ENCODE data around the gene MEF2D.

MEF2D gene

GRCh38 chr1:156461781-156462647 is 38.6 kb downstream of the MEF2D start:
- H3K4me3 ChIP-seq (replicated peaks in 1 of 2; ENCODE audit: low read depth in 2 of 2, low read length in 2 of 2): no peak overlapping the region
- no peak for TF ChIP-seq CTCF (IDR thresholded peaks at IDR 0.05; ENCODE audit: low read depth, low read length)
- no peak for DNase-seq (ENCODE audit: low read depth in 2 of 2)

- TF ChIP-seq CTCF (IDR thresholded peaks at IDR 0.05; ENCODE audit: low read depth, low read length): no peak
- DNase-seq (ENCODE audit: low read depth in 2 of 2): no peak
- no peak overlapping the region for H3K4me3 ChIP-seq (replicated peaks in 1 of 2; ENCODE audit: low read depth in 2 of 2, low read length in 2 of 2)
Observed at GRCh38 chr1:156461109-156461508, 39.5 kb downstream of the MEF2D start.

DNA sequence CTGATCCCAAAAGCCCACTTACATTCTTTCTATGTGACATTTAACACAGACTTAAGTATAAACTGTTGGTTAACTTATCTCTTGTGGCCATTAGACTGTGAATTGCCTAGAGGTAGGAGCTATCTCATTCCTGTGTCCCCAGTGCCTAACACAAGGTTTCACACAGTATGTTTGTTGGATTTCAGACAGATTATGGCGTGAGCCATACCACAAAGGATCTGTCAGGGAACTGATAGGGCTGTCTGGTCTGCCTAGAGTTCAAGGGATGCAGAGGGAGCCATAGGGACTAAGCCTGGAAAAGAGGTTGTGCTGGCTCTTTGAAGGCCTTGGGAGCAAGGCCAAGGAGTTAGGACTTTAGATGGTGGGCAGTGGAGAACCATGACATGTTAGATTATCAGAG is 40.0 kb downstream of the MEF2D start:
- no peak for DNase-seq (ENCODE audit: low read depth in 2 of 2)
- no peak for TF ChIP-seq CTCF (IDR thresholded peaks at IDR 0.05; ENCODE audit: low read depth, low read length)
- H3K4me3 ChIP-seq (replicated peaks in 1 of 2; ENCODE audit: low read depth in 2 of 2, low read length in 2 of 2): no peak overlapping the region

DNA sequence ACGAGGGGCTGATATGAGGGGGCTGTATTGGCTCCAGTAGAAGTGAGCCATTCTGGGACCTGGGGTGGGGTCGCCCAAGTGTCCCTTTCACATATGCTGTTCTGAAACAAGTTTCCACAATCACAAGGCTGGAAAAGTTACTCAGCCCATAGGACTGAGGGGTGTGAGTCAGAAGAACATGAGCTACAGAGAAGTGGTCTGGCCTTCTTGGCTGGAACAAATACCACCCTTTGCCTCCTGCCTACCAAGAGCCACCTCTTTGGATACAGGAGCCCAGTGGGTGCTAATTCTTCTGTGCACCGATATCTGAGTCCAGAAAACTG is 42.4 kb downstream of the MEF2D start:
- no peak overlapping the region for H3K4me3 ChIP-seq (replicated peaks in 1 of 2; ENCODE audit: low read depth in 2 of 2, low read length in 2 of 2)
- TF ChIP-seq CTCF (IDR thresholded peaks at IDR 0.05; ENCODE audit: low read depth, low read length): no peak
- DNase-seq (ENCODE audit: low read depth in 2 of 2): peak in 1 of 2 donors; percentile 78

DNA sequence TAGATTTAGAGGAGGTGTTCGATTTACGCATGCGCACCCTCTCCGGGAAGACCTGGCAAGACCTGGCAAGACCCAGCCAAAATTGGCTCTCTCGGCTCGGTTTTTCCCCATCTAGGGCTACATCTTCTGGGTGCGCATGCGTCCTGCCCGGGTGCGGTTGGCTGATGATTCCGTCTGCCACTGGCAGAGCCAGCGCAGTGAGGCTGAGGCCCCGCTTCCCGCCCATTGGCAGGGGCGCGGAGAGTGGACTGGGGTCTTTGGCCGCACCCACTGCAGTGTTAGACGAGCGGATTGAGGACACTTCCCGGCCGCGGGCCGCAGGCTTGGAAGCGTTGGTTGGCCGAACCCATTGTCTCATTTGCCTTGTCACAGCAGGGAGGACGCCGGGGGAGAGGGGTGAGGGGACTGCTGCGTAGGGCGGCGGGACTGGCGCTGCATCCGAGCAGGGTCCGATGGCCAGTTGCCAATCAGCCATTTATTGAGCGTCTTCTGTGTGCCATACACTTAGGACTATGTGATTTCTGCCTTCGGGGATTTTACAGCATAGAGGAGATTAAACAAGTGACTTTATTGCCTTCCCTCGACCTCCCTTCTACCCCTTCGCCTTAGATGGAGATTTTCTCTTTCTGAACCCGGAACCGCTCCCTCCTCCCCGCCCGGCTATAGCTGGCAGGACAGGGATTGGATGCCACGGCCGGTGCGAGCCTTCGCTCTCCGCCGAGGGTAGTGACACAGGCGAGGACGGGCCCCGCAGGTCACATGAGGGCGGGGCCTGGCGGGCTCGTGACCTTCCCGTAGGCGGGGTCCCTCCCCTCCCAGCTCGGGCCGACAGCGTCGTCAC is 43.7 kb downstream of the MEF2D start:
- peak; percentile 99 for DNase-seq (ENCODE audit: low read depth in 2 of 2)
- H3K4me3 ChIP-seq (replicated peaks in 1 of 2; ENCODE audit: low read depth in 2 of 2, low read length in 2 of 2): peak overlapping the region; percentile 60 to 62
- TF ChIP-seq CTCF (IDR thresholded peaks at IDR 0.05; ENCODE audit: low read depth, low read length): no peak

- DNase-seq (ENCODE audit: low read depth in 2 of 2): no peak
- no peak overlapping the region for H3K4me3 ChIP-seq (replicated peaks in 1 of 2; ENCODE audit: low read depth in 2 of 2, low read length in 2 of 2)
- no peak for TF ChIP-seq CTCF (IDR thresholded peaks at IDR 0.05; ENCODE audit: low read depth, low read length)
Observed at GRCh38 chr1:156455362-156455761, 45.2 kb downstream of the MEF2D start.
